HCT116 (cell line): ENCODE data around the gene C1S. TPM values are rescaled to one million over a fixed set of nuclear protein-coding genes. Genes with fewer than 3 reads are reported as not detected.

Experiments
- ATAC-seq: fragments of 200-7000 bp; cut with Tn5 transposase; 2 replicates; pipeline ENCODE4 v1.9.1; 2020; ENCODE audit warnings: mild to moderate bottlenecking, moderate library complexity
- BruUV-seq: library from RNA; stranded (reverse); fragments of 400-500 nt; replicated peaks from 2 replicates; lab custom pipeline; 2021; lab: Mats Ljungman, UMichigan
- CTCF ChIA-PET: fragments of 300-600 bp; sonication (Branson Sonifier 250); formaldehyde crosslinking; loops from one replicate; lab custom pipeline; 2021; ENCODE audit warnings: antibody characterized with exemption; lab: Charles Lee
- POLR2A ChIA-PET: fragments of 300-600, 350-600 bp; sonication (Branson Sonifier 250); formaldehyde crosslinking; loops from one replicate; lab custom pipeline; 2021; ENCODE audit warnings: antibody characterized with exemption; lab: Charles Lee
- RAD21 ChIA-PET, 2 experiments: fragments of 300-600 bp; sonication (Branson Sonifier 250); formaldehyde crosslinking; loops; one replicate each; lab custom pipeline; 2023; ENCODE audit warnings: low total read pairs in 2 of 2; ENCODE audit not compliant: uncharacterized antibody in 2 of 2, unreplicated experiment in 2 of 2, low non-redundant PET in 1 of 2; lab: Charles Lee
- DNase-seq: peaks from one replicate; pipeline ENCODE4 v3.0.0-alpha.2; 2010; ENCODE audit warnings: low read depth, low spot score
- H2AFZ ChIP-seq: fragments of 200-600 bp; shearing (Covaris generic), sonication (generic); 2 replicates; pipeline ENCODE4 v1.6.1; 2017; ENCODE audit warnings: low read depth, mixed run types, mixed read lengths, antibody characterized with exemption, low read length; ENCODE audit not compliant: poor library complexity, severe bottlenecking
- H3K27ac ChIP-seq: 2 replicates; pipeline ENCODE4 v1.5.1; 2012; ENCODE audit warnings: low read depth, low read length
- H3K27me3 ChIP-seq: fragments of 200-600 bp; sonication (generic); 2 replicates; pipeline ENCODE4 v1.6.1; 2016; ENCODE audit warnings: mixed run types, low read length, mixed read lengths; ENCODE audit not compliant: insufficient read depth
- H3K36me3 ChIP-seq, 2 experiments: fragments of 200-500 bp in 1 of 2; fragments of 200-600 bp in 1 of 2; sonication (Bioruptor generic) in 1 of 2; sonication (generic) in 1 of 2; 2 replicates each; pipeline versions ENCODE4 v1.5.1 to v1.6.1; 2014 to 2016; ENCODE audit warnings: low read length in 2 of 2, inconsistent platforms in 1 of 2, mixed read lengths in 1 of 2, mixed run types in 1 of 2; ENCODE audit not compliant: insufficient read depth in 2 of 2, control insufficient read depth in 1 of 2
- H3K4me1 ChIP-seq, 2 experiments: fragments of 200-600 bp in 1 of 2; sonication (generic) in 1 of 2; 2 replicates each; pipeline versions ENCODE4 v1.5.1 to v1.6.1; 2012 to 2017; ENCODE audit warnings: low read length in 2 of 2, inconsistent platforms in 1 of 2, mild to moderate bottlenecking in 1 of 2, mixed read lengths in 1 of 2, mixed run types in 1 of 2, moderate library complexity in 1 of 2; ENCODE audit not compliant: insufficient read depth in 2 of 2, control insufficient read depth in 1 of 2
- H3K4me2 ChIP-seq: fragments of 200-600 bp; sonication (generic); 2 replicates; pipeline ENCODE4 v1.6.1; 2017; ENCODE audit warnings: mixed run types, low read length, mixed read lengths
- H3K4me3 ChIP-seq, 2 experiments: fragments of 200-600 bp in 1 of 2; sonication (generic) in 1 of 2; replicated peaks in 1 of 2; 2 replicates each; pipeline ENCODE4 v1.5.1; 2011 to 2016; ENCODE audit warnings: low read length in 2 of 2, control low read depth in 1 of 2, low read depth in 1 of 2, mild to moderate bottlenecking in 1 of 2, mixed read lengths in 1 of 2, mixed run types in 1 of 2
- H3K79me2 ChIP-seq: fragments of 200-600 bp; sonication (generic); 2 replicates; pipeline ENCODE4 v1.6.1; 2017; ENCODE audit warnings: mild to moderate bottlenecking, mixed run types, low read length, moderate library complexity, mixed read lengths; ENCODE audit not compliant: insufficient read depth
- H3K9ac ChIP-seq: fragments of 200-600 bp; sonication (generic); 2 replicates; pipeline ENCODE4 v1.6.1; 2016; ENCODE audit warnings: low read length, mixed read lengths
- H3K9me2 ChIP-seq: fragments of 200-600 bp; sonication (generic), shearing (Covaris generic); 2 replicates; pipeline ENCODE4 v1.6.1; 2017; ENCODE audit warnings: mixed run types, mild to moderate bottlenecking, moderate library complexity; ENCODE audit not compliant: insufficient read depth
- H3K9me3 ChIP-seq, 2 experiments: fragments of 200-500 bp in 1 of 2; fragments of 200-600 bp in 1 of 2; sonication (Bioruptor generic) in 1 of 2; sonication (generic) in 1 of 2; 2 replicates each; pipeline ENCODE4 v1.6.1; 2014 to 2017; ENCODE audit warnings: low read length in 2 of 2, mixed read lengths in 2 of 2, inconsistent platforms in 1 of 2, low read depth in 1 of 2, mild to moderate bottlenecking in 1 of 2, mixed run types in 1 of 2, moderate library complexity in 1 of 2; ENCODE audit not compliant: control insufficient read depth in 1 of 2, insufficient read depth in 1 of 2
- H4K20me1 ChIP-seq: fragments of 200-600 bp; sonication (generic), shearing (Covaris generic); 2 replicates; pipeline ENCODE4 v1.6.1; 2017; ENCODE audit warnings: mixed run types, mild to moderate bottlenecking, moderate library complexity; ENCODE audit not compliant: insufficient read depth
- ATF3 ChIP-seq: IDR thresholded peaks from 2 replicates; pipeline ENCODE4 v1.6.1; 2012
- CBX3 ChIP-seq: IDR thresholded peaks from 2 replicates; pipeline ENCODE4 v1.6.1; 2012; ENCODE audit warnings: low read depth
- CEBPB ChIP-seq: IDR thresholded peaks from 2 replicates; pipeline ENCODE4 v1.6.1; 2012; ENCODE audit warnings: low read depth
- EGR1 ChIP-seq: IDR thresholded peaks from 2 replicates; pipeline ENCODE4 v1.6.1; 2012; ENCODE audit warnings: low read depth
- ELF1 ChIP-seq: IDR thresholded peaks from 2 replicates; pipeline ENCODE4 v1.6.1; 2012; ENCODE audit warnings: low read depth, borderline replicate concordance
- EZH2 ChIP-seq: fragments of 200-600 bp; sonication (generic); IDR thresholded peaks from 2 replicates; pipeline ENCODE4 v1.6.1; 2017; ENCODE audit warnings: antibody characterized with exemption, mixed run types
- EZH2phosphoT487 ChIP-seq: fragments of 200-600 bp; IDR thresholded peaks from 2 replicates; pipeline ENCODE4 v1.6.1; 2018; ENCODE audit warnings: antibody characterized with exemption, borderline replicate concordance
- FOSL1 ChIP-seq: IDR thresholded peaks from 2 replicates; pipeline ENCODE4 v1.6.1; 2012; ENCODE audit warnings: low read depth
- JUND ChIP-seq: IDR thresholded peaks from 2 replicates; pipeline ENCODE4 v1.6.1; 2012
- MAX ChIP-seq: IDR thresholded peaks from 2 replicates; pipeline ENCODE4 v1.6.1; 2012
- POLR2AphosphoS5 ChIP-seq: IDR thresholded peaks from 2 replicates; pipeline ENCODE4 v1.6.1; 2011; ENCODE audit warnings: mild to moderate bottlenecking, low read depth, low read length, moderate library complexity
- RAD21 ChIP-seq: IDR thresholded peaks from 2 replicates; pipeline ENCODE4 v1.6.1; 2012; ENCODE audit warnings: low read depth, mild to moderate bottlenecking
- SP1 ChIP-seq: IDR thresholded peaks from 2 replicates; pipeline ENCODE4 v1.6.1; 2012; ENCODE audit warnings: low read depth
- SRF ChIP-seq: IDR thresholded peaks from 2 replicates; pipeline ENCODE4 v1.6.1; 2012; ENCODE audit warnings: low read depth
- TCF7L2 ChIP-seq: IDR thresholded peaks from 2 replicates; pipeline ENCODE4 v1.7.0; 2011; ENCODE audit warnings: borderline replicate concordance, inconsistent platforms; ENCODE audit not compliant: insufficient read depth, insufficient read length; ENCODE audit errors: extremely low read depth
- YY1 ChIP-seq: IDR thresholded peaks from 2 replicates; pipeline ENCODE4 v1.6.1; 2011; ENCODE audit warnings: low read length, low read depth, moderate library complexity, mild to moderate bottlenecking; ENCODE audit not compliant: insufficient replicate concordance; ENCODE audit errors: extremely low read depth
- ZBTB33 ChIP-seq: IDR thresholded peaks from 2 replicates; pipeline ENCODE4 v1.6.1; 2011; ENCODE audit warnings: mild to moderate bottlenecking, low read length, moderate library complexity; ENCODE audit not compliant: insufficient replicate concordance; ENCODE audit errors: extremely low read depth
- ZFX ChIP-seq: fragments of 450-650 bp; IDR thresholded peaks from 2 replicates; pipeline ENCODE4 v1.6.1; 2017
- intact Hi-C: fragments of 100-400 bp; cut with micrococcal nuclease; formaldehyde crosslinking; loops from 2 replicates; pipeline ENCODE4 v1.10.0; 2022
- total RNA-seq: library from RNA; stranded (reverse); gene quantifications from one replicate; pipeline ENCODE4 v1.2.1, GENCODE V29; 2021; ENCODE audit not compliant: unreplicated experiment

Gene C1S
- total RNA-seq, 1 experiment from 2014 or later, result 2.4 TPM

- no TSS peak for BruUV-seq
- ChIA-PET CTCF (no interaction called here), RAD21 (no interaction called here), POLR2A (no interaction called here)
- Histone ChIP-seq H3K4me1 (no peaks in the 10 kb centered on the region), H3K27ac (no peak overlapping the region), H3K27me3 (no peaks in the 10 kb centered on the region), H3K9ac (no peak overlapping the region), H2AFZ (no peak overlapping the region), H3K36me3 (no peaks in the 10 kb centered on the region), H3K4me3 (no peak overlapping the region), H3K9me2 (no peaks in the 10 kb centered on the region), H3K4me2 (no peak overlapping the region), H3K9me3 (no peaks in the 10 kb centered on the region), H3K79me2 (no peaks in the 10 kb centered on the region), H4K20me1 (no peaks in the 10 kb centered on the region)
- intact Hi-C loops, result no loop called here
- DNase-seq (no peak), ATAC-seq (no peak)
- no peak for TF ChIP-seq ATF3
- no peak for TF ChIP-seq RAD21
- no peak for TF ChIP-seq CBX3
- no peak for TF ChIP-seq YY1
- no peak for TF ChIP-seq TCF7L2
- TF ChIP-seq POLR2AphosphoS5, result no peak
- TF ChIP-seq CEBPB, result no peak
- TF ChIP-seq EGR1, result no peak
- no peak for TF ChIP-seq JUND
Observed at GRCh38 chr12:7031306-7031705, 29.2 kb upstream of the C1S start.

GRCh38 chr12:7032990-7033389, 27.5 kb upstream of the C1S start:
- no TSS peak for BruUV-seq
- RAD21 ChIA-PET, result no interaction called here
- Histone ChIP-seq H3K4me3 (no peak overlapping the region), H3K79me2 (no peaks in the 10 kb centered on the region), H3K36me3 (no peaks in the 10 kb centered on the region), H3K27me3 (no peaks in the 10 kb centered on the region), H3K9ac (no peak overlapping the region), H3K9me3 (no peaks in the 10 kb centered on the region), H3K4me1 (no peaks in the 10 kb centered on the region), H3K27ac (no peak overlapping the region), H4K20me1 (no peaks in the 10 kb centered on the region), H3K4me2 (no peak overlapping the region), H3K9me2 (no peaks in the 10 kb centered on the region), H2AFZ (no peak overlapping the region)
- no peak for DNase-seq
- CTCF ChIA-PET, result interaction anchor here (1.1 kb wide), 1 partner anchor 15 kb away, joined by 3 read pairs; the partner anchor contains the start of gene LPCAT3
- intact Hi-C loops, result no loop called here
- no peak for ATAC-seq
- POLR2A ChIA-PET, result no interaction called here
- TF ChIP-seq SP1 (no peak), ZFX (no peak), EZH2phosphoT487 (no peak), JUND (no peak), MAX (no peak), ZBTB33 (no peak), CBX3 (no peak), SRF (no peak), RAD21 (no peak), YY1 (no peak), EZH2 (no peak), ATF3 (no peak), ELF1 (no peak), FOSL1 (no peak)
